Caco-2 (cell line): Measurements from ENCODE around the gene SCOC. TPM values are rescaled to one million over a fixed set of nuclear protein-coding genes. Genes with fewer than 3 reads are reported as not detected.
A peak's percentile ranks its signal among the peaks of the same experiment; 100 is the strongest.

Experiments used
- BruUV-seq: library from RNA; stranded (reverse); fragments of 400-500 nt; replicated peaks from 2 replicates; lab custom pipeline; 2021; lab: Mats Ljungman, UMichigan
- CTCF ChIA-PET: fragments of 300-600 bp; sonication (Branson Sonifier 250); formaldehyde crosslinking; loops from one replicate; lab custom pipeline; 2022; ENCODE audit warnings: antibody characterized with exemption; lab: Charles Lee
- POLR2A ChIA-PET: fragments of 300-600 bp; sonication (Branson Sonifier 250); formaldehyde crosslinking; loops from one replicate; lab custom pipeline; 2022; ENCODE audit warnings: antibody characterized with exemption; lab: Charles Lee
- DNase-seq, 2 experiments: peaks; one replicate each; pipeline versions ENCODE4 v3.0.0 to v3.0.0-alpha.2; 2020 to 2022
- H3K27me3 ChIP-seq: replicated peaks from 2 replicates; pipeline ENCODE4 v1.6.0; 2011; ENCODE audit warnings: low read length; ENCODE audit not compliant: control insufficient read depth, insufficient read depth
- H3K36me3 ChIP-seq: 2 replicates; pipeline ENCODE4 v1.5.1; 2011; ENCODE audit warnings: low read length; ENCODE audit not compliant: control insufficient read depth, insufficient read depth
- H3K4me1 ChIP-seq: fragments of 250-450 bp; sonication (Bioruptor Pico); 2 replicates; pipeline ENCODE4 v1.5.1; 2020; ENCODE audit warnings: mild to moderate bottlenecking
- H3K4me3 ChIP-seq: 2 replicates; pipeline ENCODE4 v1.5.1; 2011; ENCODE audit warnings: low read depth, mild to moderate bottlenecking, control low read depth, low read length
- H3K9me3 ChIP-seq: fragments of 250-450 bp; sonication (Bioruptor Pico); 2 replicates; pipeline ENCODE4 v1.5.1; 2020; ENCODE audit warnings: mild to moderate bottlenecking, moderate library complexity
- H3K27ac Mint-ChIP-seq: one replicate; pipeline ENCODE4 v1.8.0; 2022; ENCODE audit warnings: mixed read lengths; ENCODE audit not compliant: unreplicated experiment
- H3K27me3 Mint-ChIP-seq: one replicate; pipeline ENCODE4 v1.8.0; 2022; ENCODE audit warnings: mixed read lengths; ENCODE audit not compliant: insufficient read depth, unreplicated experiment
- H3K36me3 Mint-ChIP-seq: one replicate; pipeline ENCODE4 v1.8.0; 2022; ENCODE audit warnings: mild to moderate bottlenecking, mixed read lengths; ENCODE audit not compliant: insufficient read depth, unreplicated experiment
- H3K4me1 Mint-ChIP-seq: one replicate; pipeline ENCODE4 v1.8.0; 2022; ENCODE audit warnings: low read depth, mixed read lengths; ENCODE audit not compliant: unreplicated experiment
- H3K4me3 Mint-ChIP-seq: one replicate; pipeline ENCODE4 v1.8.0; 2022; ENCODE audit warnings: mild to moderate bottlenecking, moderate library complexity, mixed read lengths; ENCODE audit not compliant: unreplicated experiment
- H3K9me3 Mint-ChIP-seq: one replicate; pipeline ENCODE4 v1.8.0; 2022; ENCODE audit warnings: mixed read lengths; ENCODE audit not compliant: unreplicated experiment
- CTCF ChIP-seq, 2 experiments: fragments of 200-600 bp in 1 of 2; IDR thresholded peaks; 1 replicate in 1 of 2; 2 replicates in 1 of 2; pipeline versions ENCODE4 v1.5.1 to v1.8.0; 2011 to 2022; ENCODE audit warnings: antibody characterized with exemption in 1 of 2, control low read depth in 1 of 2, inconsistent platforms in 1 of 2, low read depth in 1 of 2, low read length in 1 of 2, mild to moderate bottlenecking in 1 of 2, moderate library complexity in 1 of 2; ENCODE audit not compliant: insufficient read depth in 1 of 2, severe bottlenecking in 1 of 2, unreplicated experiment in 1 of 2
- intact Hi-C: fragments of 100-400 bp; cut with micrococcal nuclease; formaldehyde crosslinking; loops from one replicate; pipeline ENCODE4 v1.10.0; 2022; ENCODE audit not compliant: unreplicated experiment
- total RNA-seq: library from RNA; stranded (reverse); gene quantifications from 2 replicates; pipeline ENCODE4 v1.2.3, GENCODE V29; 2022

SCOC gene
- total RNA-seq, 1 experiment from 2014 or later: 39.6 TPM

DNA sequence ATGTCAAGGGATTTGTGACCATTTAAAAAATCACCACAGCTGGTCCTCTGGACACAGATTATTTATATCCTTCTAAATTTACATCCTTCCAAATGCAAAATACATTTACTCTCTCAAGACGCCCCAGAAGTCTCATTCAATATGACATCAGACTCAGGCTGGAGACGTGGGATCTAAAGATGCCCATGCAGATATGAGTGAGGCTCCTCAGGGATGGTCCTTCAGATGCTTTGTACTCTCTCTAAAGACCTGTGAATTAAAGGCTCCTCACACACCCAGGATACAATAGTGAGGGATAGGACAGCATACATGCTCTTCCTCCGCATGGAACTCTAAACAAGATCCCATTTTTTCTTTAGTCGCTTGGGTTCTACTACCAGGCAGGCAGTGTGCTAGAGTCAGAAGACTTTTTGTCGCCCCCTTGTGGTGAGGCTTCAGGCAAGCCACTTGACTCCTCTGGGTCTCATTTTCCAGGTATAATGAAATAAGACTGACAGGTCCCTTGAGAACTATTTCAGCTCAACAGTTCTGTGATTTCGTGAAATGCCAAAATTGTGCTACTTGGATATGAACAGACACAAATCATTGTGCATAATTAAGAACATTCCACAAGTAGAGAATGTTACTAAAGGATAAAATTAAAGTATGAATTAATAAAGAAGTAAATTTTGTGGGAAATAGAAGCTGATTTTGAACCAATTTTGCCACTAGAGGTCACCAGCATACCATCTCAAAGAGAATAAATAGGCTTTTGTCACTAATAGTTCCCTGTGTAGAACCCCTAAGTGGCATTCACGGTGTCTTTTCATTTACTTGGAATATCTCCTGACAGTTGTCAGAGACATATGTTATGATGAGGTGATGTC, 13.7 kb upstream of the SCOC start:
- no peak overlapping the region for H3K4me3 Mint-ChIP-seq
- BruUV-seq: no TSS peak
- H3K9me3 Mint-ChIP-seq: no peaks in the 10 kb centered on the region
- no peaks in the 10 kb centered on the region for H3K27me3 ChIP-seq
- H3K36me3 Mint-ChIP-seq: no peaks in the 10 kb centered on the region
- H3K4me1 ChIP-seq: peaks cover 24% of the 10 kb centered on the region
- H3K4me1 Mint-ChIP-seq: peaks cover 13% of the 10 kb centered on the region
- intact Hi-C loops: loop anchor here (1.0 kb wide), 6 partner anchors 14 to 492 kb away; partner anchors contain the start of genes ELMOD2 and SCOC
- no peaks in the 10 kb centered on the region for H3K9me3 ChIP-seq
- peak; percentile 67 to 80 for TF ChIP-seq CTCF (IDR thresholded peaks at IDR 0.05; ENCODE audit: insufficient read depth in 1 of 2, low read depth in 1 of 2, low read length in 1 of 2, severe bottlenecking in 1 of 2, unreplicated experiment in 1 of 2)
- no peak overlapping the region for H3K4me3 ChIP-seq
- CTCF ChIA-PET: interaction anchor here (0.7 to 2.0 kb wide), 23 partner anchors 9 to 525 kb away, joined by 3 to 32 read pairs (median 4); partner anchors contain the start of genes CLGN, ELMOD2, MGAT4D and SCOC
- H3K27ac Mint-ChIP-seq: no peak overlapping the region
- DNase-seq: peak; percentile 79 to 83
- H3K27me3 Mint-ChIP-seq: no peaks in the 10 kb centered on the region
- POLR2A ChIA-PET: interaction anchor here (0.6 to 1.6 kb wide), 2 partner anchors 14 to 488 kb away, joined by 3 to 6 read pairs; partner anchors contain the start of gene SCOC
- no peaks in the 10 kb centered on the region for H3K36me3 ChIP-seq

DNA sequence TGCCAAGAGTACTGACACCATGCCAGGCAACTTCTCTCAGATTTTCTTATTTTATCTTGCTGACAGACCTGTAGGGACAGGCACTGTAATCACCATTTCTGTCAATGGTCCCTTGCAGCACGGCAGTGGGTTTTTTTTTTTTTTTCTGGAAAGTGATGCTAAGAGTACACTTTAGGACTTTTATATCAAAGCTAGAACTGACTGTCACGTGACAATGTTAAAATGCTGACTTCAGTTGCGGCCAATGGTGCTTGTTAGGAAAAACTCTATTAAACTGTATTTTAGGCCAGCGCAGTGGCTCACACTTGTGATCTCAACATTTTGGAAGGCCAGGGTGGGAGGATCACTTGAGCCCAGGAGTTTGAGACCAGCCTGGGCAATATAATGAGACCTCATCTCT, 12.3 kb upstream of the SCOC start:
- BruUV-seq: no TSS peak
- no peaks in the 10 kb centered on the region for H3K27me3 ChIP-seq
- H3K4me3 Mint-ChIP-seq: no peak overlapping the region
- no peaks in the 10 kb centered on the region for H3K36me3 ChIP-seq
- intact Hi-C loops: no loop called here
- TF ChIP-seq CTCF (IDR thresholded peaks at IDR 0.05; ENCODE audit: insufficient read depth in 1 of 2, low read depth in 1 of 2, low read length in 1 of 2, severe bottlenecking in 1 of 2, unreplicated experiment in 1 of 2): no peak
- no peaks in the 10 kb centered on the region for H3K36me3 Mint-ChIP-seq
- peaks cover 24% of the 10 kb centered on the region for H3K4me1 ChIP-seq
- POLR2A ChIA-PET: interaction anchor here (1.6 kb wide), 1 partner anchor 12 kb away, joined by 6 read pairs; the partner anchor contains the start of gene SCOC
- H3K4me3 ChIP-seq: no peak overlapping the region
- H3K9me3 ChIP-seq: no peaks in the 10 kb centered on the region
- DNase-seq: no peak
- CTCF ChIA-PET: interaction anchor here (0.8 to 1.8 kb wide), 2 partner anchors 12 to 489 kb away, joined by 3 to 14 read pairs; partner anchors contain the start of gene SCOC
- no peaks in the 10 kb centered on the region for H3K27me3 Mint-ChIP-seq
- no peak overlapping the region for H3K27ac Mint-ChIP-seq
- no peaks in the 10 kb centered on the region for H3K9me3 Mint-ChIP-seq
- H3K4me1 Mint-ChIP-seq: peaks cover 13% of the 10 kb centered on the region

DNA sequence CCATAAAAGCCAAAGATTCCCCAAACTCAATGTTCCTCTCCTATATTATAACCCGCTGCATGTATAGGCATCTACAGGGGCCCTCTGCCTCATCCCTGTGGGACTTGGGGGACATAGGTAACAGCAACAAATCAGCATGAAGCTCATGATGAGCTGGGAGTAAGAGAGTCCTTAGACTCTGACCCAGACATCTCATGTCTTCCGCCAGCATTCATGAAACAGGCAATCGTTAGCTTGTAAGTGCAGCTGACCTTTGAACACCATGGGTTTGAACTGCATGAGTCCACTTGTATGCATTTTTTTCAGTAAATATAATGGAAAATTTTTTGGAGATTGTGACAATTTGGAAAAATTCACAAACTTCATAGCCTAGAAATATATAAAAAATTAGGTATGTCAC, 10.4 kb upstream of the SCOC start:
- H3K27ac Mint-ChIP-seq: no peak overlapping the region
- intact Hi-C loops: no loop called here
- H3K4me3 Mint-ChIP-seq: no peak overlapping the region
- no peak for TF ChIP-seq CTCF (IDR thresholded peaks at IDR 0.05; ENCODE audit: insufficient read depth in 1 of 2, low read depth in 1 of 2, low read length in 1 of 2, severe bottlenecking in 1 of 2, unreplicated experiment in 1 of 2)
- Histone ChIP-seq H3K36me3 (no peaks in the 10 kb centered on the region), H3K27me3 (no peaks in the 10 kb centered on the region), H3K9me3 (no peaks in the 10 kb centered on the region), H3K4me3 (no peak overlapping the region), H3K4me1 (peaks cover 17% of the 10 kb centered on the region)
- peak; percentile 29 to 55 for DNase-seq
- ChIA-PET CTCF (interaction anchor here (1.2 to 1.4 kb wide), 2 partner anchors 10 to 33 kb away, joined by 4 to 7 read pairs; partner anchors contain the start of gene SCOC), POLR2A (interaction anchor here (1.0 kb wide), 1 partner anchor 10 kb away, joined by 4 read pairs; the partner anchor contains the start of gene SCOC)
- BruUV-seq: no TSS peak
- H3K27me3 Mint-ChIP-seq: no peaks in the 10 kb centered on the region
- H3K9me3 Mint-ChIP-seq: no peaks in the 10 kb centered on the region
- H3K36me3 Mint-ChIP-seq: no peaks in the 10 kb centered on the region
- H3K4me1 Mint-ChIP-seq: peaks cover 7% of the 10 kb centered on the region
